Smooth muscle cell (in vitro differentiated cells): Measurements from ENCODE around the gene CASP7. TPM values are rescaled to one million over a fixed set of nuclear protein-coding genes. Genes with fewer than 3 reads are reported as not detected.

Source experiments
- DNase-seq: peaks from one replicate; lab custom pipeline; 2025; ENCODE audit not compliant: unreplicated experiment; lab: John Stamatoyannopoulos, UW
- H2AFZ ChIP-seq: fragments of 200-600 bp; sonication (generic); 2 replicates; pipeline ENCODE4 v1.6.0; 2016; ENCODE audit warnings: antibody characterized with exemption, low read depth, mild to moderate bottlenecking
- H3F3A ChIP-seq: fragments of 200-600 bp; sonication (generic); 2 replicates; pipeline ENCODE4 v1.6.0; 2017; ENCODE audit warnings: antibody characterized with exemption, low read depth
- H3K27ac ChIP-seq: fragments of 200-600 bp; sonication (generic); 2 replicates; pipeline ENCODE4 v1.5.1; 2016; ENCODE audit warnings: low read depth, mild to moderate bottlenecking
- H3K27me3 ChIP-seq: fragments of 200-600 bp; sonication (generic); 2 replicates; pipeline ENCODE4 v1.6.1; 2016; ENCODE audit warnings: low read depth, mild to moderate bottlenecking
- H3K36me3 ChIP-seq: fragments of 200-600 bp; sonication (generic); 2 replicates; pipeline ENCODE4 v1.5.1; 2016; ENCODE audit warnings: low read depth
- H3K4me1 ChIP-seq: fragments of 200-600 bp; sonication (generic); 2 replicates; pipeline ENCODE4 v1.5.1; 2016; ENCODE audit warnings: low read depth
- H3K4me2 ChIP-seq: fragments of 200-600 bp; sonication (generic); 2 replicates; pipeline ENCODE4 v1.6.0; 2016; ENCODE audit warnings: mild to moderate bottlenecking
- H3K4me3 ChIP-seq: fragments of 200-600 bp; sonication (generic); 2 replicates; pipeline ENCODE4 v1.5.1; 2016; ENCODE audit warnings: mild to moderate bottlenecking
- H3K79me2 ChIP-seq: fragments of 200-600 bp; sonication (generic); 2 replicates; pipeline ENCODE4 v1.6.0; 2016; ENCODE audit warnings: low read depth, mild to moderate bottlenecking
- H3K9ac ChIP-seq: fragments of 200-600 bp; sonication (generic); 2 replicates; pipeline ENCODE4 v1.6.0; 2016; ENCODE audit warnings: low read depth
- H3K9me3 ChIP-seq: fragments of 200-600 bp; sonication (generic); replicated peaks from 2 replicates; pipeline ENCODE4 v1.5.1; 2016; ENCODE audit warnings: low read depth
- H4K20me1 ChIP-seq: fragments of 200-600 bp; sonication (generic); 2 replicates; pipeline ENCODE4 v1.6.0; 2016; ENCODE audit warnings: low read depth
- CTCF ChIP-seq: fragments of 200-600 bp; sonication (generic); IDR thresholded peaks from 2 replicates; pipeline ENCODE4 v1.5.1; 2017; ENCODE audit warnings: borderline replicate concordance, mild to moderate bottlenecking, antibody characterized with exemption; ENCODE audit not compliant: insufficient read depth, poor library complexity, severe bottlenecking
- WGBS: methylation state at CpG from one replicate; pipeline ENCODE4 v1.1.7; 2016; ENCODE audit warnings: low lambda C conversion rate; 5-methylcytosine and 5-hydroxymethylcytosine counted together
- polyA plus RNA-seq: library from polyadenylated mRNA; unstranded; fragments of >200 nt; fragmentation: Nextera tagmentation; extraction: Ambion mirVana; gene quantifications from 2 replicates; pipeline ENCODE4 v1.2.1, GENCODE V29; 2016
- total RNA-seq: library from RNA; depleted of rRNA; stranded (reverse); fragments of >200 nt; gene quantifications from 2 replicates; pipeline ENCODE4 v1.2.3, GENCODE V29; 2014

Gene CASP7
- total and polyA plus RNA-seq, 2 experiments from 2014 or later, result 16.2 to 21.5 TPM

- DNase-seq, result no peak
- TF ChIP-seq CTCF, result no peak
- H3F3A ChIP-seq, result no peaks in the 10 kb centered on the region
- no peaks in the 10 kb centered on the region for H3K4me1 ChIP-seq
- H2AFZ ChIP-seq, result no peak overlapping the region
- no peaks in the 10 kb centered on the region for H4K20me1 ChIP-seq
- H3K4me2 ChIP-seq, result no peak overlapping the region
- no peak overlapping the region for H3K4me3 ChIP-seq
- H3K27ac ChIP-seq, result no peak overlapping the region
- no peaks in the 10 kb centered on the region for H3K79me2 ChIP-seq
- H3K27me3 ChIP-seq, result peaks cover 5% of the 10 kb centered on the region
- WGBS, result 91% methylated on average over 9 of the region's 9 CpGs
- no peaks in the 10 kb centered on the region for H3K9me3 ChIP-seq
- H3K36me3 ChIP-seq, result no peaks in the 10 kb centered on the region
- no peak overlapping the region for H3K9ac ChIP-seq
These were observed 75.1 kb downstream of the CASP7 start for GRCh38 chr10:113754768-113755167.

GRCh38 chr10:113756940-113757543, 77.3 kb downstream of the CASP7 start:
- no peak overlapping the region for H3K4me2 ChIP-seq
- no peak for DNase-seq
- H3K27ac ChIP-seq, result no peak overlapping the region
- H3K36me3 ChIP-seq, result no peaks in the 10 kb centered on the region
- H3K9me3 ChIP-seq, result no peaks in the 10 kb centered on the region
- H4K20me1 ChIP-seq, result no peaks in the 10 kb centered on the region
- no peaks in the 10 kb centered on the region for H3K4me1 ChIP-seq
- TF ChIP-seq CTCF, result no peak
- no peak overlapping the region for H2AFZ ChIP-seq
- no peaks in the 10 kb centered on the region for H3F3A ChIP-seq
- H3K27me3 ChIP-seq, result peaks cover 5% of the 10 kb centered on the region
- WGBS, result 90% methylated on average over 12 of the region's 12 CpGs
- no peaks in the 10 kb centered on the region for H3K79me2 ChIP-seq
- no peak overlapping the region for H3K4me3 ChIP-seq
- no peak overlapping the region for H3K9ac ChIP-seq

GRCh38 chr10:113762083-113762482, 82.4 kb downstream of the CASP7 start:
- Histone ChIP-seq H3K9me3 (peaks cover 5% of the 10 kb centered on the region), H3K4me2 (no peak overlapping the region), H4K20me1 (no peaks in the 10 kb centered on the region), H3K27ac (no peak overlapping the region), H3K79me2 (no peaks in the 10 kb centered on the region), H3K27me3 (peaks cover 21% of the 10 kb centered on the region), H3K4me1 (no peaks in the 10 kb centered on the region), H3K9ac (no peak overlapping the region), H2AFZ (no peak overlapping the region), H3K4me3 (no peak overlapping the region), H3F3A (no peaks in the 10 kb centered on the region), H3K36me3 (no peaks in the 10 kb centered on the region)
- no peak for TF ChIP-seq CTCF
- 58% methylated on average over 1 of the region's 1 CpG for WGBS
- DNase-seq, result no peak

- no peaks in the 10 kb centered on the region for H3F3A ChIP-seq
- no peaks in the 10 kb centered on the region for H3K4me1 ChIP-seq
- H3K27ac ChIP-seq, result no peak overlapping the region
- no peak overlapping the region for H3K4me2 ChIP-seq
- H3K4me3 ChIP-seq, result no peak overlapping the region
- no peaks in the 10 kb centered on the region for H3K36me3 ChIP-seq
- H3K27me3 ChIP-seq, result peaks cover 41% of the 10 kb centered on the region
- no peak for DNase-seq
- H3K9me3 ChIP-seq, result peaks cover 5% of the 10 kb centered on the region
- no peak overlapping the region for H3K9ac ChIP-seq
- H2AFZ ChIP-seq, result no peak overlapping the region
- no peak for TF ChIP-seq CTCF
- 91% methylated on average over 1 of the region's 1 CpG for WGBS
- H4K20me1 ChIP-seq, result no peaks in the 10 kb centered on the region
- H3K79me2 ChIP-seq, result no peaks in the 10 kb centered on the region
These were observed 84.9 kb downstream of the CASP7 start for GRCh38 chr10:113764582-113764981.
